Stimulated activated naive CD8-positive, alpha-beta T cell treated with anti-CD3 and anti-CD28 coated beads, Interleukin-15, amount 100 ng/mL, for 72 hours (primary cell): ENCODE data around the gene KLK10.

ENCODE experiments used
- ATAC-seq: fragments of 150-1000 bp; cut with Tn5 transposase; 2 replicates; pipeline ENCODE4 v1.10.0; 2021; ENCODE audit warnings: mild to moderate bottlenecking, moderate library complexity
- DNase-seq, 2 donors: peaks; one replicate each; pipeline ENCODE4 v3.0.0; 2021 to 2022
- H3K27ac Mint-ChIP-seq, 2 donors: one replicate each; pipeline ENCODE4 v1.8.0; 2022; ENCODE audit warnings: mild to moderate bottlenecking in 2 of 2, mixed read lengths in 2 of 2, moderate library complexity in 2 of 2
- H3K27me3 Mint-ChIP-seq: one replicate; pipeline ENCODE4 v1.8.0; 2022; ENCODE audit warnings: mixed read lengths
- H3K4me1 Mint-ChIP-seq: one replicate; pipeline ENCODE4 v1.8.0; 2022; ENCODE audit warnings: mild to moderate bottlenecking, mixed read lengths
- H3K4me3 Mint-ChIP-seq, 2 donors: one replicate each; pipeline ENCODE4 v1.8.0; 2022; ENCODE audit warnings: mild to moderate bottlenecking in 2 of 2, mixed read lengths in 2 of 2, moderate library complexity in 1 of 2
- H3K9me3 Mint-ChIP-seq, 2 donors: one replicate each; pipeline ENCODE4 v1.8.0; 2022; ENCODE audit warnings: mixed read lengths in 2 of 2

The KLK10 gene

GRCh38 chr19:51031220-51031879, 11.8 kb upstream of the KLK10 start:
- H3K27ac Mint-ChIP-seq = no peak overlapping the region

GRCh38 chr19:51030631-51031030, 11.1 kb upstream of the KLK10 start:
- Mint-ChIP-seq H3K4me3 (no peak overlapping the region), H3K27me3 (peaks cover 47% of the 10 kb centered on the region), H3K27ac (no peak overlapping the region), H3K4me1 (no peaks in the 10 kb centered on the region), H3K9me3 (no peaks in the 10 kb centered on the region)
- no peak for DNase-seq
- no peak for ATAC-seq

More at GRCh38 chr19:51031220-51031879, 11.8 kb upstream of the KLK10 start:
- Mint-ChIP-seq H3K4me1 (no peaks in the 10 kb centered on the region), H3K27me3 (peaks cover 42% of the 10 kb centered on the region), H3K4me3 (no peak overlapping the region), H3K9me3 (no peaks in the 10 kb centered on the region)
- DNase-seq (no peak), ATAC-seq (no peak)

GRCh38 chr19:51029718-51030117, 10.2 kb upstream of the KLK10 start:
- H3K9me3 Mint-ChIP-seq = no peaks in the 10 kb centered on the region

GRCh38 chr19:51027873-51028272, 8.4 kb upstream of the KLK10 start:
- Mint-ChIP-seq H3K4me3 (no peak overlapping the region), H3K27me3 (peaks cover 51% of the 10 kb centered on the region), H3K9me3 (no peaks in the 10 kb centered on the region), H3K4me1 (no peaks in the 10 kb centered on the region), H3K27ac (no peak overlapping the region)
- ATAC-seq (no peak), DNase-seq (no peak)

More at GRCh38 chr19:51029718-51030117, 10.2 kb upstream of the KLK10 start:
- no peak overlapping the region for H3K4me3 Mint-ChIP-seq
- no peak for ATAC-seq
- no peak for DNase-seq
- no peak overlapping the region for H3K27ac Mint-ChIP-seq
- peaks cover 47% of the 10 kb centered on the region for H3K27me3 Mint-ChIP-seq
- H3K4me1 Mint-ChIP-seq = no peaks in the 10 kb centered on the region

GRCh38 chr19:51027126-51027806, 7.8 kb upstream of the KLK10 start:
- H3K4me3 Mint-ChIP-seq = no peak overlapping the region
- H3K9me3 Mint-ChIP-seq = no peaks in the 10 kb centered on the region
- no peak overlapping the region for H3K27ac Mint-ChIP-seq
- DNase-seq (no peak), ATAC-seq (no peak)
- H3K27me3 Mint-ChIP-seq = peaks cover 57% of the 10 kb centered on the region
- H3K4me1 Mint-ChIP-seq = no peaks in the 10 kb centered on the region

- Mint-ChIP-seq H3K4me1 (no peaks in the 10 kb centered on the region), H3K27me3 (peaks cover 59% of the 10 kb centered on the region), H3K9me3 (no peaks in the 10 kb centered on the region), H3K27ac (no peak within 1 kb of the TSS), H3K4me3 (no peak within 1 kb of the TSS)
- DNase-seq = no peak
- no peak for ATAC-seq
Observed at GRCh38 chr19:51026554-51026831, 7.0 kb upstream of the KLK10 start, which contains the start of gene KLK11. KLK11 (minus strand) TSS chr19:51026616; CDS start chr19:51025631, 985 bp downstream.

GRCh38 chr19:51025809-51026553, 6.5 kb upstream of the KLK10 start:
- H3K9me3 Mint-ChIP-seq = no peaks in the 10 kb centered on the region
- H3K4me1 Mint-ChIP-seq = no peaks in the 10 kb centered on the region
- H3K27ac Mint-ChIP-seq = no peak overlapping the region
- H3K4me3 Mint-ChIP-seq = no peak overlapping the region
- ATAC-seq (no peak), DNase-seq (no peak)
- peaks cover 62% of the 10 kb centered on the region for H3K27me3 Mint-ChIP-seq

GRCh38 chr19:51025401-51025800, 5.9 kb upstream of the KLK10 start:
- H3K27me3 Mint-ChIP-seq = peaks cover 68% of the 10 kb centered on the region

GRCh38 chr19:51024924-51025323, 5.4 kb upstream of the KLK10 start:
- H3K27me3 Mint-ChIP-seq = peaks cover 73% of the 10 kb centered on the region

More at GRCh38 chr19:51025401-51025800, 5.9 kb upstream of the KLK10 start:
- H3K4me1 Mint-ChIP-seq = peaks cover under 1% of the 10 kb centered on the region
- no peak overlapping the region for H3K4me3 Mint-ChIP-seq
- ATAC-seq = no peak
- no peak overlapping the region for H3K27ac Mint-ChIP-seq
- no peaks in the 10 kb centered on the region for H3K9me3 Mint-ChIP-seq
- no peak for DNase-seq

GRCh38 chr19:51023946-51024345, 4.4 kb upstream of the KLK10 start:
- Mint-ChIP-seq H3K4me3 (no peak overlapping the region), H3K27me3 (peaks cover 82% of the 10 kb centered on the region)

More at GRCh38 chr19:51024924-51025323, 5.4 kb upstream of the KLK10 start:
- peaks cover 5% of the 10 kb centered on the region for H3K4me1 Mint-ChIP-seq
- no peak for ATAC-seq
- no peak overlapping the region for H3K27ac Mint-ChIP-seq
- no peaks in the 10 kb centered on the region for H3K9me3 Mint-ChIP-seq
- DNase-seq = no peak
- no peak overlapping the region for H3K4me3 Mint-ChIP-seq

GRCh38 chr19:51022526-51022925, 3.0 kb upstream of the KLK10 start:
- peaks cover 92% of the 10 kb centered on the region for H3K27me3 Mint-ChIP-seq

More at GRCh38 chr19:51023946-51024345, 4.4 kb upstream of the KLK10 start:
- no peak overlapping the region for H3K27ac Mint-ChIP-seq
- H3K4me1 Mint-ChIP-seq = peaks cover 14% of the 10 kb centered on the region
- DNase-seq = no peak
- no peaks in the 10 kb centered on the region for H3K9me3 Mint-ChIP-seq
- no peak for ATAC-seq

GRCh38 chr19:51020988-51021651, 1.6 kb upstream of the KLK10 start:
- ATAC-seq (no peak), DNase-seq (no peak)
- Mint-ChIP-seq H3K9me3 (no peaks in the 10 kb centered on the region), H3K27ac (no peak overlapping the region), H3K4me3 (no peak overlapping the region), H3K27me3 (peaks cover 92% of the 10 kb centered on the region), H3K4me1 (peaks cover 37% of the 10 kb centered on the region)

More at GRCh38 chr19:51022526-51022925, 3.0 kb upstream of the KLK10 start:
- Mint-ChIP-seq H3K4me3 (no peak overlapping the region), H3K27ac (peak overlapping the region in 1 of 2 donors; percentile 28), H3K4me1 (peaks cover 29% of the 10 kb centered on the region), H3K9me3 (no peaks in the 10 kb centered on the region)
- ATAC-seq (no peak), DNase-seq (no peak)

- ATAC-seq (peak; percentile 40), DNase-seq (no peak)
- H3K27ac Mint-ChIP-seq = no peak overlapping the region
- peaks cover 37% of the 10 kb centered on the region for H3K4me1 Mint-ChIP-seq
- H3K9me3 Mint-ChIP-seq = no peaks in the 10 kb centered on the region
- peak overlapping the region; percentile 55 to 70 for H3K4me3 Mint-ChIP-seq
- H3K27me3 Mint-ChIP-seq = peaks cover 92% of the 10 kb centered on the region
Observed at GRCh38 chr19:51018745-51019543, 565 bp downstream of the KLK10 start.

- no peak overlapping the region for H3K27ac Mint-ChIP-seq
- peaks cover 83% of the 10 kb centered on the region for H3K27me3 Mint-ChIP-seq
- DNase-seq = peak in 1 of 2 donors; percentile 54
- peak overlapping the region; percentile 75 to 79 for H3K4me3 Mint-ChIP-seq
- H3K9me3 Mint-ChIP-seq = no peaks in the 10 kb centered on the region
- H3K4me1 Mint-ChIP-seq = peaks cover 37% of the 10 kb centered on the region
- peak; percentile 46 for ATAC-seq
Observed at GRCh38 chr19:51016798-51017683, 2.5 kb downstream of the KLK10 start.
